ENCODE results near the gene TASOR.

TASOR gene

DNA sequence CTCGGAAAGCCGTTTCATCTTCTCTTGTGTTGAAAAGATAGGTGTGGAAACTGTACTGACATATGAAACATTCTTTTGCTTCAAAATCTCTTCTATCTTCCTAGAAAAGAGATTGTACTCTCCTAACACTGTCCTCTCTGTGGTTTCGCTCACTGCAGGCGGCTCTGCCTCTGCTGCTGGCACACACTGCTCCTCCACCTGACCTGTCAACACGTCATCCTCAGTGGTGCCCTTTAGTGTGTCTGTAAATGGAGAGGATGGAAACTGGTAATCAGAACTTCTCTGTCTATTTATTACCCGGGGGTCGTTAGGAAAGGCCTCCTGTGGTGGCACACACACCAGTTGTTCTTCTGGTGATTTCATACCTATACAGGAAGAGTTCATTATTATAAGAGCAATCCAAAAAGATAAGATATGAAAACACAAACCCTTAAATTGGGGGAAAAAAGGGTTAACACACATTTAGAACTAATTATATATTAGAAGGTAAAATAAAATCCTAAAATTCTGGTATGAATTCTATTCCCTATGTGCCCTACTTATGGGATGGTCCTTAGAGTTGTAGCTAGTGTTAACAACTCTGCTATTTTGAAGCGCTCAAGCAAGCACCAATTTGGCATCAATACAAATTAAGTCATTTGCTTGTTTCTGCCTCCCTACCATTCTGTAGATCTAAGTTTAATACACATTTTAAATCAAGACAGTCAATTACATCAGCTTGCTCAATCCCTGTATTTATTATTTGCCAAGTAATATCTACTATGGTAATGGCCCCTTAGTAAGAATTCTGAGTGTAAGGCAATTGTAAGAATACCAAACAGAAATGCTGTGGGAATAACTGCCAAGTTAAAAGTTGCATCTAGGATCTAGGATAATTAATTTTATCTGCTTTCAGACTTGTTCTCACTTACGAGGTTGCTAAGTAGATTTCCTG is 49.2 kb downstream of the TASOR start:
- TF ChIP-seq TAF1 (IDR thresholded peaks at IDR 0.05; ENCODE audit: borderline replicate concordance, insufficient read depth, low read length) (no peak), SIN3A (IDR thresholded peaks at IDR 0.05; ENCODE audit: borderline replicate concordance, insufficient read depth, low read length) (no peak), POLR2AphosphoS5 (IDR thresholded peaks at IDR 0.05; ENCODE audit: low read depth, low read length) (no peak), FOXP2 (optimal IDR thresholded peaks at IDR 0.05; ENCODE audit: borderline replicate concordance, extremely low read depth, extremely low read length, insufficient read depth) (no peak)
- TF ChIP-seq, protein P1, sequence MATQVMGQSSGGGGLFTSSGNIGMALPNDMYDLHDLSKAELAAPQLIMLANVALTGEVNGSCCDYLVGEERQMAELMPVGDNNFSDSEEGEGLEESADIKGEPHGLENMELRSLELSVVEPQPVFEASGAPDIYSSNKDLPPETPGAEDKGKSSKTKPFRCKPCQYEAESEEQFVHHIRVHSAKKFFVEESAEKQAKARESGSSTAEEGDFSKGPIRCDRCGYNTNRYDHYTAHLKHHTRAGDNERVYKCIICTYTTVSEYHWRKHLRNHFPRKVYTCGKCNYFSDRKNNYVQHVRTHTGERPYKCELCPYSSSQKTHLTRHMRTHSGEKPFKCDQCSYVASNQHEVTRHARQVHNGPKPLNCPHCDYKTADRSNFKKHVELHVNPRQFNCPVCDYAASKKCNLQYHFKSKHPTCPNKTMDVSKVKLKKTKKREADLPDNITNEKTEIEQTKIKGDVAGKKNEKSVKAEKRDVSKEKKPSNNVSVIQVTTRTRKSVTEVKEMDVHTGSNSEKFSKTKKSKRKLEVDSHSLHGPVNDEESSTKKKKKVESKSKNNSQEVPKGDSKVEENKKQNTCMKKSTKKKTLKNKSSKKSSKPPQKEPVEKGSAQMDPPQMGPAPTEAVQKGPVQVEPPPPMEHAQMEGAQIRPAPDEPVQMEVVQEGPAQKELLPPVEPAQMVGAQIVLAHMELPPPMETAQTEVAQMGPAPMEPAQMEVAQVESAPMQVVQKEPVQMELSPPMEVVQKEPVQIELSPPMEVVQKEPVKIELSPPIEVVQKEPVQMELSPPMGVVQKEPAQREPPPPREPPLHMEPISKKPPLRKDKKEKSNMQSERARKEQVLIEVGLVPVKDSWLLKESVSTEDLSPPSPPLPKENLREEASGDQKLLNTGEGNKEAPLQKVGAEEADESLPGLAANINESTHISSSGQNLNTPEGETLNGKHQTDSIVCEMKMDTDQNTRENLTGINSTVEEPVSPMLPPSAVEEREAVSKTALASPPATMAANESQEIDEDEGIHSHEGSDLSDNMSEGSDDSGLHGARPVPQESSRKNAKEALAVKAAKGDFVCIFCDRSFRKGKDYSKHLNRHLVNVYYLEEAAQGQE (IDR thresholded peaks at IDR 0.05; ENCODE audit: insufficient read depth in 1 of 2, low read depth in 2 of 2, low read length in 2 of 2), result no peak

All from PFSK-1 (cell line).